HEK293T (cell line): Measurements from ENCODE around the gene ALG6.

ENCODE experiments used
- CTCF ChIA-PET: fragments of 350-600 bp; formaldehyde crosslinking; extraction: SDS; loops from one replicate; lab custom pipeline; 2021; ENCODE audit warnings: antibody characterized with exemption, inconsistent platforms; lab: Yijun Ruan, JAX
- POLR2A ChIA-PET: fragments of 350-600 bp; formaldehyde crosslinking; extraction: SDS; loops from one replicate; lab custom pipeline; 2020; ENCODE audit warnings: antibody characterized with exemption, inconsistent platforms; lab: Yijun Ruan, JAX
- DNase-seq: peaks from one replicate; pipeline ENCODE4 v3.0.0; 2012; ENCODE audit warnings: mixed read lengths; ENCODE audit errors: extremely low spot score
- ARNT ChIP-seq: fragments of 450-650 bp; IDR thresholded peaks from 2 replicates; pipeline ENCODE4 v1.6.1; 2017; ENCODE audit warnings: mild to moderate bottlenecking
- BHLHE40 ChIP-seq: fragments of 450-650 bp; IDR thresholded peaks from 2 replicates; pipeline ENCODE4 v1.6.1; 2016; ENCODE audit warnings: mild to moderate bottlenecking, moderate library complexity, borderline replicate concordance
- CTBP1 ChIP-seq: fragments of 450-650 bp; IDR thresholded peaks from 2 replicates; pipeline ENCODE4 v1.6.1; 2016; ENCODE audit warnings: borderline replicate concordance
- ELF4 ChIP-seq: fragments of 450-650 bp; IDR thresholded peaks from 2 replicates; pipeline ENCODE4 v1.6.1; 2017; ENCODE audit warnings: antibody characterized with exemption
- FOXA1 ChIP-seq: fragments of 450-650 bp; IDR thresholded peaks from 2 replicates; pipeline ENCODE4 v1.6.1; 2016; ENCODE audit warnings: mild to moderate bottlenecking
- FOXK2 ChIP-seq: fragments of 450-650 bp; IDR thresholded peaks from 2 replicates; pipeline ENCODE4 v1.6.1; 2016; ENCODE audit warnings: mild to moderate bottlenecking
- FOXM1 ChIP-seq: fragments of 450-650 bp; IDR thresholded peaks from 2 replicates; pipeline ENCODE4 v1.6.1; 2017; ENCODE audit warnings: mild to moderate bottlenecking, borderline replicate concordance
- HDGF ChIP-seq: fragments of 450-650 bp; IDR thresholded peaks from 2 replicates; pipeline ENCODE4 v1.6.1; 2017; ENCODE audit warnings: antibody characterized with exemption, borderline replicate concordance
- L3MBTL2 ChIP-seq: fragments of 450-650 bp; conservative IDR thresholded peaks from 2 replicates; pipeline ENCODE4 v1.6.1; 2016; ENCODE audit warnings: mild to moderate bottlenecking
- LEF1 ChIP-seq: fragments of 450-650 bp; IDR thresholded peaks from 2 replicates; pipeline ENCODE4 v1.6.1; 2017; ENCODE audit warnings: mild to moderate bottlenecking, borderline replicate concordance
- NFRKB ChIP-seq: fragments of 450-650 bp; IDR thresholded peaks from 2 replicates; pipeline ENCODE4 v1.6.1; 2016; ENCODE audit warnings: mild to moderate bottlenecking, moderate library complexity
- PKNOX1 ChIP-seq: fragments of 450-650 bp; IDR thresholded peaks from 2 replicates; pipeline ENCODE4 v1.6.1; 2016
- SP1 ChIP-seq: fragments of 450-650 bp; IDR thresholded peaks from 2 replicates; pipeline ENCODE4 v1.6.1; 2017
- SUZ12 ChIP-seq: fragments of 450-650 bp; IDR thresholded peaks from 2 replicates; pipeline ENCODE4 v1.6.1; 2016; ENCODE audit warnings: mild to moderate bottlenecking
- TARDBP ChIP-seq: fragments of 450-650 bp; IDR thresholded peaks from 2 replicates; pipeline ENCODE4 v1.6.1; 2016
- ZNF384 ChIP-seq: fragments of 450-650 bp; IDR thresholded peaks from 2 replicates; pipeline ENCODE4 v1.6.1; 2016

ALG6 gene

GRCh38 chr1:63480057-63480456, 112.6 kb downstream of the ALG6 start:
- no peak for DNase-seq
- POLR2A ChIA-PET: no interaction called here
- TF ChIP-seq SUZ12 (no peak), CTBP1 (no peak), LEF1 (no peak), ARNT (no peak)
- CTCF ChIA-PET: no interaction called here

GRCh38 chr1:63486629-63487028, 119.2 kb downstream of the ALG6 start:
- CTCF ChIA-PET: no interaction called here
- POLR2A ChIA-PET: no interaction called here
- TF ChIP-seq ELF4 (no peak), FOXK2 (no peak), NFRKB (no peak), TARDBP (no peak), FOXA1 (no peak), SP1 (no peak), SUZ12 (no peak), FOXM1 (no peak), BHLHE40 (no peak), ARNT (no peak), PKNOX1 (no peak), ZNF384 (no peak), LEF1 (no peak), CTBP1 (no peak), HDGF (no peak), L3MBTL2 (no peak)
- no peak for DNase-seq

- DNase-seq: no peak
- CTCF ChIA-PET: no interaction called here
- TF ChIP-seq ZNF384 (no peak), BHLHE40 (no peak), CTBP1 (no peak), SUZ12 (no peak), L3MBTL2 (no peak), FOXK2 (no peak), LEF1 (no peak), FOXA1 (no peak), PKNOX1 (no peak), ELF4 (no peak), FOXM1 (no peak), ARNT (no peak), NFRKB (no peak), SP1 (no peak), TARDBP (no peak), HDGF (no peak)
- POLR2A ChIA-PET: no interaction called here
These were observed 120.1 kb downstream of the ALG6 start for GRCh38 chr1:63487336-63488065.
